Activated T-helper 1 cell treated with anti-CD3 and anti-CD28 coated beads, Interleukin-12 subunit alpha, Interleukin-12 subunit beta, Interleukin-2, Interleukin-4 antibody, amounts not matched to agents 30 ng/mL and 10 ng/mL and 1 ng/mL, durations not matched to agents 14 hours and 24 hours and 36 hours (primary cell): ENCODE results near the gene RGS19. TPM values are rescaled to one million over a fixed set of nuclear protein-coding genes. Genes with fewer than 3 reads are reported as not detected.

Source experiments
- DNase-seq: peaks from one replicate; pipeline ENCODE4 v3.0.0; 2021; ENCODE audit warnings: low spot score
- H3K27ac Mint-ChIP-seq: one replicate; pipeline ENCODE4 v1.8.0; 2021; ENCODE audit warnings: mild to moderate bottlenecking, mixed read lengths
- H3K27me3 Mint-ChIP-seq: one replicate; pipeline ENCODE4 v1.8.0; 2022; ENCODE audit warnings: mild to moderate bottlenecking, moderate library complexity, mixed read lengths; ENCODE audit not compliant: insufficient read depth
- H3K36me3 Mint-ChIP-seq: one replicate; pipeline ENCODE4 v1.8.0; 2021; ENCODE audit warnings: low read depth, mixed read lengths
- H3K4me1 Mint-ChIP-seq: one replicate; pipeline ENCODE4 v1.8.0; 2021; ENCODE audit warnings: low read depth, mixed read lengths
- H3K4me3 Mint-ChIP-seq: one replicate; pipeline ENCODE4 v1.8.0; 2021; ENCODE audit warnings: mild to moderate bottlenecking, moderate library complexity, mixed read lengths
- H3K9me3 Mint-ChIP-seq: one replicate; pipeline ENCODE4 v1.8.0; 2021; ENCODE audit warnings: mixed read lengths
- intact Hi-C: fragments of 100-400 bp; cut with micrococcal nuclease; formaldehyde crosslinking; loops from one replicate; pipeline ENCODE4 v1.15.1; 2024
- total RNA-seq: library from RNA; stranded (reverse); gene quantifications from 2 replicates; pipeline ENCODE4 v1.2.3, GENCODE V29; 2022

The RGS19 gene
- total RNA-seq, 1 donor from 2014 or later: 54.7 TPM

DNA sequence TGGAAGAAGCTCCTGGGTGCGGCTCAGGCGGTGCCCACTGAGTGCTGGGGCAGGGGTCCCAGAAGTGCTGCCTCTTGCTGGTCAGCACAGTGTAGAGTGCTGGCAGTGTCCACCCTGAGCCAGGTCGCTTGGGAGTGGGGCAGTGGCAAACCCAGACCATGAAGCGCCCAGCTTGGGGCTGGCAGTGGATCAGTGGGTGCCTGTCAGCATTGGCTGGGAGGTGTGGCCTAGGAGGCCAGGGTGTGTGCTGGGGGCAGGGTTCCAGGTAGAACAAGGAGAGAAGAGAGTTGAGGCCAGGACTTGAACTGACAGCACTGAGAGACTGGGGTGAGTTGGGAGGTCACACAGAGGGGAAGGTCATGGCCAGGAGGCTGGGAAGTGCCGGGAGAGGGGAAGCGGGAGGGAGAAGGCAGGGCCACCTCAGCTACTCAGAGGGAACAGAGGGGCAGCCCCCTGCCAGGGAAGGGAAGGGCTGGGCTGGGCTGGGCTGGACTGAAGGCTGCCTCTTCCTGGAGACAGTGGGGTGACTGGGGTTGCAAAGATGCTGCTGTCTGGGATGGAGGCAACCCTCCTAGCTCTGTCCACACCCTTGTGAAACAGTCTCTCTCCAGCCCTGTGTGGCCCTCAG is 12.2 kb downstream of the RGS19 start:
- Mint-ChIP-seq H3K36me3 (peaks cover 4% of the 10 kb centered on the region), H3K27me3 (no peaks in the 10 kb centered on the region), H3K4me1 (peaks cover 43% of the 10 kb centered on the region), H3K4me3 (peak overlapping the region; percentile 69), H3K9me3 (no peaks in the 10 kb centered on the region), H3K27ac (peak overlapping the region; percentile 87)
- no peak for DNase-seq
- intact Hi-C loops: loop anchor here (5.0 kb wide), 1 partner anchor 425 kb away; no protein-coding TSS in a partner anchor

DNA sequence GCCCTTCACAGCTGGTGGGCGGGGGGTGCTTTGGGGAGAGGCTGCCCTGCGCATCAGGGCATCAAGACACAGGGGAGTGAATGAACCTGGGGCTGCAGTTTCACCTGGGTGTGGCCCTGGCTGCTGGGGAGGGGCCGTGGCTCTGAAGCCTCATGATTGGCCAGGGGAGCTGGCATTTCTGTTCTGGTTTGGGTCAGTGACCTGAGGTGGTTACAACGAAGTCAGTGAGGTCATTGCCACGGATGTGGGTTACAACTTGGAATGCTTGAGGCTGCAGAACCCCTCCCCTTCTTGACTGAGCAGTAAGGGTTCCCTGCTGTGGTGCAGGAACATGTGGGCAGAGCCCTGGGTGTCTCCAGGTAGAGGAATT is 13.4 kb downstream of the RGS19 start:
- Mint-ChIP-seq H3K4me1 (peaks cover 45% of the 10 kb centered on the region), H3K27me3 (no peaks in the 10 kb centered on the region), H3K9me3 (no peaks in the 10 kb centered on the region), H3K4me3 (peak overlapping the region; percentile 64), H3K27ac (peak overlapping the region; percentile 90), H3K36me3 (peaks cover 4% of the 10 kb centered on the region)
- intact Hi-C loops: loop anchor here (1.0 to 5.0 kb wide), 3 partner anchors 11 to 528 kb away; no protein-coding TSS in a partner anchor
- peak; percentile 78 for DNase-seq

DNA sequence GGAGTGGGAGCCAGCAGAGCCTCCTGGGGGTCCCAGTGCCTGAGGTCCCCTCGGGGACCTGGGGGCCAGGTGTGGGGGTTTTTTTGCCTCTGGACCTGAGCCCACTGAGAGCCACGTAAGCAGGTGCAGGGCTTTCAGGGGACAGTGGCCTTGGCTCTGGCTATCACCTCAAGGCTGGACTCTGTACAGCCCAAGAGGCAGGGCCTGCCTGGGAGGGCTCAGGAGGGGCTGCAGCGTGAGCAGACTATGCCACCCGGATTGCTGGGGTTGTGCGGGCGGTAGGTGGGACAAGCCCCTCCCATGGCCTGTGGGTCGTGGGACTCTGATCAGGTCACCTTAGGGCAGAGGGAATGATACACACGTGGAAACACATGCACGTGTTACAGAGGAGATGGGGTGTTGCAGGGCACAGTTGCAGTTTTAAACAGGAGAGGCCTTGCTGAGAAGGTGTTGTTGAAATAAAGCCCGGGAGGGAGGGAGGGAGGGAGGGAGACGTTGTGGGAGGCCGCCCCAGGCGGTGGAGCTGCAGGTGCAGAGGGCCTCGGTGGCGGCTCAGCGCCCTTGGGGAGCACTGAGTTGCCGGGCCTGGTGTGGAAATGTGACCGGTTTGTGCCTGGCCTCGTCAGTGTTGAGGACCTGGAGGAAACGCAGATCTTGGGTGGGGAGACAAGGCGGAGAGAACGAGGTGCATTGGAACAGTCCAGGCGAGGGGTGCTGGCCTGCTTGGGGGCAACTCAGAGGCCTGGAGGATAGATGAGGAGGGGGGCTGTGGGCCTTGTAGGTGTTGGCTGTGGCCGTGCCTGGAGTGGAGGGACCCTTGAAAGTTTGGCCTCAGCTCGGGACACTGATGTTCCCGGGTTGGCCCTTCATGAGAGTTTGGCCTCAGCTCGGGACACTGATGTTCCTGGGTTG is 14.0 kb downstream of the RGS19 start:
- Mint-ChIP-seq H3K36me3 (peaks cover 2% of the 10 kb centered on the region), H3K4me3 (peak overlapping the region; percentile 93)
- intact Hi-C loops: loop anchor here (5.0 kb wide), 1 partner anchor 423 kb away; no protein-coding TSS in a partner anchor

GRCh38 chr20:64064145-64064698 is 15.1 kb downstream of the RGS19 start:
- no peak for DNase-seq
- Mint-ChIP-seq H3K9me3 (no peaks in the 10 kb centered on the region), H3K36me3 (peaks cover 2% of the 10 kb centered on the region), H3K4me1 (peaks cover 45% of the 10 kb centered on the region), H3K4me3 (peak overlapping the region; percentile 93), H3K27me3 (no peaks in the 10 kb centered on the region), H3K27ac (peak overlapping the region; percentile 95)
- intact Hi-C loops: loop anchor here (5.0 kb wide), 2 partner anchors 792 to 847 kb away; partner anchors contain the start of genes ARFGAP1 and YTHDF1

More for the DNA sequence above, 14.0 kb downstream of the RGS19 start:
- DNase-seq: no peak
- no peaks in the 10 kb centered on the region for H3K9me3 Mint-ChIP-seq
- no peaks in the 10 kb centered on the region for H3K27me3 Mint-ChIP-seq
- H3K4me1 Mint-ChIP-seq: peaks cover 45% of the 10 kb centered on the region
- H3K27ac Mint-ChIP-seq: peak overlapping the region; percentile 90

- no peak for DNase-seq
- intact Hi-C loops: loop anchor here (1.0 to 5.0 kb wide), 14 partner anchors 16 to 846 kb away; partner anchors contain the start of genes ARFGAP1, ARFRP1, DNAJC5 and GMEB2
- no peaks in the 10 kb centered on the region for H3K27me3 Mint-ChIP-seq
- H3K27ac Mint-ChIP-seq: peak overlapping the region; percentile 95
- H3K36me3 Mint-ChIP-seq: peaks cover 2% of the 10 kb centered on the region
- no peaks in the 10 kb centered on the region for H3K9me3 Mint-ChIP-seq
- peak overlapping the region; percentile 93 for H3K4me3 Mint-ChIP-seq
- peaks cover 48% of the 10 kb centered on the region for H3K4me1 Mint-ChIP-seq
Observed at GRCh38 chr20:64063389-64064144, 15.8 kb downstream of the RGS19 start.

DNA sequence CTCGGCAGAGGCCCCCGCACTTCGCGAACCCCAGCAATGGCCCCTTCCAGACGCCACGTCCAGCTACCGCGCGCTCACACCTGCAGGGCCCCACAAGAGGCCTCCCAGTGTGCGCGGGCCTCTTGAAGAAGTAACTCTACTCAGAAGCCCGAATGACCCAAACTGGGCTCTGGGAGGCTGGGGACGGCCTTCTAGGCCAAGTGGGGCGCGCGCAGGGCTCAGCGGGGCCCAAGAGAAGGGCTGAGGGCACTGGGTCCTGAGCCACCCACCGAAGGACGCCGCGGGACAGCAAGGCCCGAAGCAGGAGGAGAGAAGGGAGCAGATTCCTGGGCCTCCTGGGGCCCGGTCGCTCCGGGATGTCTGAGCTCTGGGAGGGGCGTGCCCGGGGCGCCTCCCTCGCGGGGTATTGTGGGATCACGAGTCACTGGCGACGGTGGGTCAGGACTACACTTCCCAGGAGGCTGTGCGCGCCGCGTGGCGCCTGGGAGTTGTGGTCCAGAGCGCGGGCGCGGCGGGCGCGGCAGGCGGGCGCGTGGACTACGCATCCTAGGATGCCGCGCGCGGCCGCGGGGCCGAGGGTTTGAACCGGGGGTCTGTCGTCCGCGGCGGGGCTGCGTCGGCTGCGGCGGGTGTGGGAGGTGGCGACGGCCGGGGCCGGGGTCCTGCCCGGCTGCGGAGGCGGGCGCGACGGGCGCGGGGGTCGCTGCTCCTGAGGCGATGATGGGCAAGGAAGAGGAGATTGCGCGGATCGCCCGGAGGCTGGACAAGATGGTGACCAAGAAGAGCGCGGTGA is 16.5 kb downstream of the RGS19 start, which contains the start of gene TCEA2:
TCEA2 (plus strand) TSS at position 603 of the 793 bp plus-strand sequence; CDS start at position 718, 115 bp downstream.
- H3K36me3 Mint-ChIP-seq: peaks cover 2% of the 10 kb centered on the region
- DNase-seq: peak; percentile 94
- H3K4me3 Mint-ChIP-seq: peak within 1 kb of the TSS; percentile 93
- H3K9me3 Mint-ChIP-seq: no peaks in the 10 kb centered on the region
- intact Hi-C loops: loop anchor here (1.0 to 5.0 kb wide), 14 partner anchors 17 to 845 kb away; partner anchors contain the start of genes ARFGAP1, ARFRP1, DNAJC5 and GMEB2
- no peaks in the 10 kb centered on the region for H3K27me3 Mint-ChIP-seq
- H3K27ac Mint-ChIP-seq: peak within 1 kb of the TSS; percentile 95
- H3K4me1 Mint-ChIP-seq: peaks cover 56% of the 10 kb centered on the region

GRCh38 chr20:64062276-64062595 is 17.1 kb downstream of the RGS19 start:
- H3K9me3 Mint-ChIP-seq: no peaks in the 10 kb centered on the region
- DNase-seq: no peak
- H3K4me3 Mint-ChIP-seq: peak overlapping the region; percentile 93
- H3K36me3 Mint-ChIP-seq: peaks cover 2% of the 10 kb centered on the region
- peak overlapping the region; percentile 7 for H3K27ac Mint-ChIP-seq
- intact Hi-C loops: loop anchor here (2.0 to 5.0 kb wide), 3 partner anchors 435 to 845 kb away; partner anchors contain the start of genes ARFGAP1, GMEB2 and YTHDF1
- H3K4me1 Mint-ChIP-seq: peaks cover 53% of the 10 kb centered on the region
- no peaks in the 10 kb centered on the region for H3K27me3 Mint-ChIP-seq

DNA sequence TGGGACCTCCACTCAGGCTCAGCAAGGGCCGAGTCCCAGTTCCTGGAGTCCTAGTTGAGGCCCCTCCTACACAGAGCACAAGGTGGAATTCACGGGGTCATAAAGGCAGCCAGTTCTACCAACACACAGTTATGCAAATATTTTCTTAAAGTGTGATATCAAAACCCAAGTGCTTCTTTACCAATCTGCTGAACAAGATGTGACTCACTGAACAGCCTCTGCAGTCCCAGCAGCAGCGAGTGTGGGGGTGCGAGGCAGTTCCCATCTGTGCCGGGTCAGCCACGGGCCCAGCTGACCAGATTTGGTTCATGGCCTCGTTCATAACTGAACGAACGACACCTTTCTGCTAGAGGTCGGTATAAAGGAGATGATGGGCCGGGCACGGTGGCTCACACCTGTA is 20.8 kb downstream of the RGS19 start:
- Mint-ChIP-seq H3K36me3 (no peaks in the 10 kb centered on the region), H3K9me3 (no peaks in the 10 kb centered on the region), H3K4me3 (peak overlapping the region; percentile 75), H3K27ac (peak overlapping the region; percentile 45), H3K4me1 (peaks cover 22% of the 10 kb centered on the region), H3K27me3 (no peaks in the 10 kb centered on the region)
- intact Hi-C loops: loop anchor here (5.0 kb wide), 1 partner anchor 271 kb away; no protein-coding TSS in a partner anchor
- DNase-seq: no peak

GRCh38 chr20:64057628-64058498 is 21.5 kb downstream of the RGS19 start:
- H3K27me3 Mint-ChIP-seq: no peaks in the 10 kb centered on the region
- H3K9me3 Mint-ChIP-seq: no peaks in the 10 kb centered on the region
- intact Hi-C loops: loop anchor here (1.0 to 5.0 kb wide), 2 partner anchors 19 to 271 kb away; no protein-coding TSS in a partner anchor
- peak; percentile 70 for DNase-seq
- peak overlapping the region; percentile 75 for H3K4me3 Mint-ChIP-seq
- H3K4me1 Mint-ChIP-seq: peaks cover 22% of the 10 kb centered on the region
- peak overlapping the region; percentile 75 for H3K27ac Mint-ChIP-seq
- H3K36me3 Mint-ChIP-seq: no peaks in the 10 kb centered on the region

- H3K9me3 Mint-ChIP-seq: no peaks in the 10 kb centered on the region
- peak overlapping the region; percentile 75 for H3K27ac Mint-ChIP-seq
- H3K4me1 Mint-ChIP-seq: peaks cover 18% of the 10 kb centered on the region
- H3K27me3 Mint-ChIP-seq: no peaks in the 10 kb centered on the region
- H3K36me3 Mint-ChIP-seq: no peaks in the 10 kb centered on the region
- peak overlapping the region; percentile 75 for H3K4me3 Mint-ChIP-seq
- DNase-seq: no peak
- intact Hi-C loops: loop anchor here (1.0 to 5.0 kb wide), 2 partner anchors 18 to 270 kb away; no protein-coding TSS in a partner anchor
Observed at GRCh38 chr20:64056889-64057627, 22.3 kb downstream of the RGS19 start.
